ENCODE results near the gene MLX. TPM values are rescaled to one million over a fixed set of nuclear protein-coding genes. Genes with fewer than 3 reads are reported as not detected.
A peak's percentile ranks its signal among the peaks of the same experiment; 100 is the strongest.

The MLX gene
- total RNA-seq, 1 experiment from 2014 or later = 37.5 TPM

GRCh38 chr17:42603318-42603717 is 36.4 kb downstream of the MLX start:
- no peaks in the 10 kb centered on the region for H3K9me3 ChIP-seq
- H3K27ac Mint-ChIP-seq (ENCODE audit: unreplicated experiment) = no peak overlapping the region
- H3K36me3 ChIP-seq (ENCODE audit: control insufficient read depth, insufficient read depth, low read length) = no peaks in the 10 kb centered on the region
- no peaks in the 10 kb centered on the region for H3K9me3 Mint-ChIP-seq (ENCODE audit: unreplicated experiment)
- ChIA-PET POLR2A (no interaction called here), CTCF (no interaction called here)
- no TSS peak for BruUV-seq (replicated peaks)
- no peak overlapping the region for H3K4me3 Mint-ChIP-seq (ENCODE audit: unreplicated experiment)
- peaks cover 13% of the 10 kb centered on the region for H3K4me1 Mint-ChIP-seq (ENCODE audit: low read depth, unreplicated experiment)
- intact Hi-C loops (cut with micrococcal nuclease; ENCODE audit: unreplicated experiment) = no loop called here
- H3K4me3 ChIP-seq (ENCODE audit: low read depth, low read length) = no peak overlapping the region
- peaks cover 9% of the 10 kb centered on the region for H3K36me3 Mint-ChIP-seq (ENCODE audit: insufficient read depth, unreplicated experiment)
- TF ChIP-seq CTCF (IDR thresholded peaks at IDR 0.05; ENCODE audit: insufficient read depth in 1 of 2, low read depth in 1 of 2, low read length in 1 of 2, severe bottlenecking in 1 of 2, unreplicated experiment in 1 of 2) = no peak
- H3K27me3 Mint-ChIP-seq (ENCODE audit: insufficient read depth, unreplicated experiment) = no peaks in the 10 kb centered on the region
- no peaks in the 10 kb centered on the region for H3K4me1 ChIP-seq
- DNase-seq = no peak
- H3K27me3 ChIP-seq (replicated peaks; ENCODE audit: control insufficient read depth, insufficient read depth, low read length) = no peaks in the 10 kb centered on the region

- H3K4me1 ChIP-seq = peaks cover 6% of the 10 kb centered on the region; the same call in 1 of the 2 replicates
- H3K36me3 ChIP-seq (ENCODE audit: control insufficient read depth, insufficient read depth, low read length) = no peaks in the 10 kb centered on the region
- Mint-ChIP-seq H3K27me3 (ENCODE audit: insufficient read depth, unreplicated experiment) (no peaks in the 10 kb centered on the region), H3K9me3 (ENCODE audit: unreplicated experiment) (no peaks in the 10 kb centered on the region), H3K4me1 (ENCODE audit: low read depth, unreplicated experiment) (peaks cover 13% of the 10 kb centered on the region), H3K27ac (ENCODE audit: unreplicated experiment) (no peak overlapping the region), H3K36me3 (ENCODE audit: insufficient read depth, unreplicated experiment) (peaks cover 18% of the 10 kb centered on the region), H3K4me3 (ENCODE audit: unreplicated experiment) (peak overlapping the region; percentile 90)
- BruUV-seq (replicated peaks) = no TSS peak
- ChIA-PET POLR2A (interaction anchor here (0.6 to 3.2 kb wide), 3 partner anchors 30 to 136 kb away, joined by 3 to 26 read pairs (median 6); partner anchors contain the start of genes EZH1 and PSMC3IP), CTCF (interaction anchor here (2.3 to 3.3 kb wide), 3 partner anchors 11 to 72 kb away, joined by 27 to 37 read pairs (median 29); partner anchors contain the start of gene PSMC3IP)
- H3K4me3 ChIP-seq (ENCODE audit: low read depth, low read length) = peak overlapping the region; percentile 70
- no peak for DNase-seq
- H3K27me3 ChIP-seq (replicated peaks; ENCODE audit: control insufficient read depth, insufficient read depth, low read length) = no peaks in the 10 kb centered on the region
- no peaks in the 10 kb centered on the region for H3K9me3 ChIP-seq
- intact Hi-C loops (cut with micrococcal nuclease; ENCODE audit: unreplicated experiment) = loop anchor here (2.0 kb wide), 1 partner anchor 29 kb away; no protein-coding TSS in a partner anchor
- TF ChIP-seq CTCF (IDR thresholded peaks at IDR 0.05; ENCODE audit: insufficient read depth in 1 of 2, low read depth in 1 of 2, low read length in 1 of 2, severe bottlenecking in 1 of 2, unreplicated experiment in 1 of 2) = no peak
Measured at GRCh38 chr17:42607769-42608168, 40.9 kb downstream of the MLX start.

- Mint-ChIP-seq H3K9me3 (ENCODE audit: unreplicated experiment) (no peaks in the 10 kb centered on the region), H3K27ac (ENCODE audit: unreplicated experiment) (peak overlapping the region; percentile 77), H3K27me3 (ENCODE audit: insufficient read depth, unreplicated experiment) (no peaks in the 10 kb centered on the region), H3K4me3 (ENCODE audit: unreplicated experiment) (peak overlapping the region; percentile 90), H3K36me3 (ENCODE audit: insufficient read depth, unreplicated experiment) (peaks cover 22% of the 10 kb centered on the region), H3K4me1 (ENCODE audit: low read depth, unreplicated experiment) (peaks cover 13% of the 10 kb centered on the region)
- Histone ChIP-seq H3K4me1 (peaks cover 6% of the 10 kb centered on the region; the same call in 1 of the 2 replicates), H3K36me3 (ENCODE audit: control insufficient read depth, insufficient read depth, low read length) (no peaks in the 10 kb centered on the region), H3K27me3 (replicated peaks; ENCODE audit: control insufficient read depth, insufficient read depth, low read length) (no peaks in the 10 kb centered on the region), H3K9me3 (no peaks in the 10 kb centered on the region), H3K4me3 (ENCODE audit: low read depth, low read length) (peak overlapping the region; percentile 70)
- POLR2A ChIA-PET = interaction anchor here (0.6 to 3.2 kb wide), 17 partner anchors 10 to 690 kb away, joined by 3 to 26 read pairs (median 5); partner anchors contain the start of genes EZH1, PLEKHH3, PSMC3IP and RPL27
- no TSS peak for BruUV-seq (replicated peaks)
- CTCF ChIA-PET = interaction anchor here (0.6 to 3.3 kb wide), 11 partner anchors 8 to 390 kb away, joined by 3 to 37 read pairs (median 4); partner anchors contain the start of genes BECN1, PLEKHH3, PSMC3IP and RPL27
- no peak for DNase-seq
- intact Hi-C loops (cut with micrococcal nuclease; ENCODE audit: unreplicated experiment) = loop anchor here (1.0 to 2.0 kb wide), 2 partner anchors 30 to 69 kb away; no protein-coding TSS in a partner anchor
- no peak for TF ChIP-seq CTCF (IDR thresholded peaks at IDR 0.05; ENCODE audit: insufficient read depth in 1 of 2, low read depth in 1 of 2, low read length in 1 of 2, severe bottlenecking in 1 of 2, unreplicated experiment in 1 of 2)
Measured at GRCh38 chr17:42608305-42609181, 41.6 kb downstream of the MLX start.
